NCI-H1105 treated with DMSO at 0.1 percent for 48 hours (cell line): ENCODE data around the gene TMEM231.
A peak's percentile ranks its signal among the peaks of the same experiment; 100 is the strongest.
"Not testable (repeated sequence)": the region's sequence is repeated elsewhere in the genome, so short reads cannot be mapped to it uniquely, and the experiment has no call there.

Experiments used
- DNase-seq: peaks from one replicate; lab custom pipeline; 2025; lab: John Stamatoyannopoulos, UW

The TMEM231 gene

GRCh38 chr16:75555707-75556430 lies at the start of gene TMEM231:
TSS of gene TMEM231 (minus strand) at chr16:75556252. CDS start at chr16:75556209, 43 bp downstream.
- peak; percentile 85 for DNase-seq

- DNase-seq = no peak
Measured at GRCh38 chr16:75603241-75603640, 47.2 kb upstream of the TMEM231 start.

GRCh38 chr16:75599452-75600277 lies 43.6 kb upstream of the TMEM231 start:
- no peak for DNase-seq

- no peak for DNase-seq
Measured at GRCh38 chr16:75593825-75594820, 38.1 kb upstream of the TMEM231 start.

GRCh38 chr16:75593308-75593707 lies 37.3 kb upstream of the TMEM231 start:
- DNase-seq = no peak

GRCh38 chr16:75591927-75592326 lies 35.9 kb upstream of the TMEM231 start:
- DNase-seq = not testable (repeated sequence)

- no peak for DNase-seq
Measured at GRCh38 chr16:75590920-75591843, 35.1 kb upstream of the TMEM231 start.

GRCh38 chr16:75589306-75589705 lies 33.3 kb upstream of the TMEM231 start:
- no peak for DNase-seq

- DNase-seq = no peak
Measured at GRCh38 chr16:75588716-75589115, 32.7 kb upstream of the TMEM231 start.

GRCh38 chr16:75584108-75584507 lies 28.1 kb upstream of the TMEM231 start:
- no peak for DNase-seq

- DNase-seq = no peak
Measured at GRCh38 chr16:75579281-75579834, 23.3 kb upstream of the TMEM231 start.

GRCh38 chr16:75578725-75579124 lies 22.7 kb upstream of the TMEM231 start:
- DNase-seq = no peak

- no peak for DNase-seq
Measured at GRCh38 chr16:75578212-75578611, 22.2 kb upstream of the TMEM231 start.

GRCh38 chr16:75576384-75576811 lies 20.3 kb upstream of the TMEM231 start:
- DNase-seq = no peak

- DNase-seq = no peak
Measured at GRCh38 chr16:75575958-75576357, 19.9 kb upstream of the TMEM231 start.

GRCh38 chr16:75573955-75574354 lies 17.9 kb upstream of the TMEM231 start:
- no peak for DNase-seq

GRCh38 chr16:75572864-75573542 lies 17.0 kb upstream of the TMEM231 start:
- DNase-seq = no peak

- no peak for DNase-seq
Measured at GRCh38 chr16:75570396-75571065, 14.5 kb upstream of the TMEM231 start.

GRCh38 chr16:75567911-75568310 lies 11.9 kb upstream of the TMEM231 start:
- no peak for DNase-seq
